HG02798 (cell line): ENCODE measurements around the gene OR5A2.
"Not testable (repeated sequence)": the region's sequence is repeated elsewhere in the genome, so short reads cannot be mapped to it uniquely, and the experiment has no call there.

ENCODE experiments used
- ATAC-seq: cut with Tn5 transposase; IDR thresholded peaks from one replicate; pipeline ENCODE4 v1.9.1; 2021; ENCODE audit warnings: mild to moderate bottlenecking; ENCODE audit not compliant: unreplicated experiment, poor library complexity

The OR5A2 gene

DNA sequence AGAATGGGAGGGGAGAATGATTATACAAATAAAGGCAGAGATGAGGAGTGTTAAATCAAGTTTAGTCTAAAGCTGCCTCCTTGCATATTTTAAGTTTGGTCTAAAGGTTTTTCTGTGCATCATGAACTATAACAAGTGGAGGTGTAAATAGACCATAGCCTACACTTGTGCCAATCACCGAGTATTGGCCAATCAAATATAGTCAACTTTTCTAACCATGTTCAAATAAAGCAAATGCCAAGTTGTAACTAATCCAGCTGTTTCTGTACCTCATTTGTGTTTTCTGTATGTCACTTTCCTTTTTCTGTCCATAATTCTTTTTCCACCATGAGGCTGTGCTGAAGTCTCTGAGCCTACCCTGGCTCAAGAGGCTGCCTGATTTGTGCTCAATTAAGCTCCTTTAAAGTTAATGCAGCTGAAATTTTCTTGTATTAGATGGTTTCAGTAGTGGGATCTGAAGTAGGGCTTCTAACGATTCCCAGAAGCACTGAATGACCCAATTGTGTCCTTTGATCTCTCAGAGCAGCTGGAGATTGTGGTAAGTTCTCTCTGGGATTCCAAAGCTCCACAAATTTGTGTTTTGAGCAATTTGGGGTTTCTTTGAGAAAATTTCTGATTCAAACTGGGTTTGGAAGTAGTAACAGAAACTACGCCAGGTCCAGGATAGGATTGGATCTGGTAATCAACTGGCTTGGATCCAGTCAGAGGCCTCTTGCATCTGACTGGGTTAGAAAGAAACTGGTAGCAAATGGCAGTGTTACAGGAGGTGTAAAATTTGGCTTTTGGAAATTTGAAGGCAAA lies 25.6 kb downstream of the OR5A2 start:
- ATAC-seq: no peak

DNA sequence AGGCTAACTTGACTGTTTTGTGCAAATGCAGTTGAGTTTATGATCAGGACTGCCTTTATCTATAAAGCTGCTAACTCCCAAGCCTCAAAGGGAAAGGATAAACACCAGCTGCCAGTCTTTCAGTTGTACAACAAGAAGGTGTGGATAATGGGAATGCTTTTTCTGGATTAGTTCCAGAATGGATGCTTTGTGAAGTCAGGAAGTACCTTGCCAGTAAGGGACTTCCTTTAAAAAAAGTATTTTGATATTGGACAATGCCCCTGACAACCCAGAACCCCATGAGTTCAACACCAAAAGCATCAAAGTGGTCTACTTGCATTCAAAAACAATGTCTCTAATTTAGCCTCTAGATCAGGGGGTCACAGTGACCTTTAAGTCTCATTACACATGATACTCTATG lies 32.0 kb downstream of the OR5A2 start:
- ATAC-seq: no peak

DNA sequence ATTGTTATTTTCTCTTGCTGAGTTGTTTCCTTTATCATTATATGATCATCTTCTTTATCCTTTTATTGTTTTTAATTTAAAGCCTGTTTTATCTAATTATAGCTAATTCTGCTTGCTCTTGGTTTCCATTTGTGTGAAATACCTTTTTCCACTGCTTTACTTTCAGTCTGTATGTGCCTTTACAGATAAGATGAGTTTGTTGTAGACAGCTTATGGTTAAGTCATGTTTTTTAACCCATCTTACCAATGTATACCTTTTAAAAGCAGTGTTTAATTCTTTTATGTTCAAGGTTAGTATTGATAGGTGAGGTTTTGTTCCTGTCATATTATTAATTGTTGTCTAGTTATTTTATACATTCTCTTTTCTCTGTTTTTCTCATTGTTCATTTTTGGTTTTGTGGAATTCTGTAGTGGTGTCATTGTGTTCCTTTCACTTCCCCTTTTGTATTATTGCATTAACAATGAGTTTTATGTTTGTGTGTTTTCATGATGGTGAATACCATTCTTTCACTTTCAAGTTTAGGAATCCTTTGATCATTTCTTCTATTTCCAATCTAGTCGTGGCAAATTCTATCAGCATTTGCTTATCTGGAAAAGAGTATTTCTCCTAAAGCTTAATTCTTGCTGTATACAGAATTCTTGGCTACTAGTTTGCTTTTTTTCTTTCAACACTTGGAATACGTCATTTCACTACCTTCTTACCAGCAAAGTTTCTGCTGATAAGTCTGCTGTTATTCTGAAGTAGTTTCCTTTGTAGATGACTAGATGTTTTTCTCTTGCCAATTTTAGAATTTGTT lies 45.8 kb downstream of the OR5A2 start:
- peak; percentile 94 for ATAC-seq

DNA sequence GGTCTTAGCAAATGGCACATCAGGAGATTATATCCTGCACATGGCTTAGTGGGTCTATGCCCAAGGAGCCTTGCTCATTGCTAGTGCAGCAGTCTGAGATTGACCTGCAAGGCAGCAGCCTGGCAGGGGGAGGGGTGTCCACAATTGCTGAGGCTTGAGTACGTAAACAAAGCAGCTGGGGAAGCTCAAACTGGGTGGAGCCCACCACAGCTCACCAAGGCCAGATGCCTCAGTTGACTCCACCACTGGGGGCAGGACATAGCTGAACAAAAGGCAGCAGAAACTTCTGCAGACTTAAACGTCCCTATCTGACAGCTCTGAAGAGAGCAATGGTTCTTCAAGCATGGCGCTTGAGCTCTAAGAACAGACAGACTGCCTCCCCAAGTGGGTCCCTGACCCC lies 53.9 kb downstream of the OR5A2 start:
- ATAC-seq: not testable (repeated sequence)

DNA sequence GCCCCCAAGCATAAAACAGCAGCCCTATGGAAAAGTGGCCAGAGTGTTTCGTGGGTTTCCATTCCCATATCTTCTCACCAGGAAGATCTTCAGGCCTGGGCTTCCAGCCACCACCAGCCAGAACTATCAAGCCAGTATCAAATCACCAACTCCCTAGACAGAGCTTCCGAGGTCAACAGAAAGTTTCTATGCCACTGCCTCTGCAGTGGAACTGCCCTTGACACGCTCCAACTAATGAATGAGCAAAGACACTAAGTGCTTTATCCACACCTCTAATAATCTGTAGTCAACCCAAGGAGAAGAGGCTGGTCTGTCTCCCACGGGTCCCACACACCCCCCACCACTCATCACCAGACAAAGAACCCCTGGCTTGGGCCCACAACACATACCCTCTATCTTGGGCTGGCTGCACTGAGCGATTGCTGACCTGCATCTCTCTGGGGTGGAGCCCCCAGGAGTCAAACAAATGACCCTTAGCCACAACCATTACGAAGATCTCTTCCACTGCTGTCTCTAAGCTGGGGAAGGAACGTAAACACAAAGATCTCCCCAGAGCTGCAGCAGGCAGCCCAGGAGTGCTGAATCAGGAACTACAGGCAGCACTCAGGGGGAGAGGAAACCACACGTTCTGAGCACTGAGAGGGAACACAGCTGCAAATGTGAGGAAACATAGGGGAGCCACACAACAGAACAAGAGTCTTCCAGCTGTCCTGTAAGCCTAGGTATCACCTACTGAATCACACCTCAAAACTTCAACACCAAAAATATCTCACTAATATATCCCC lies 57.8 kb downstream of the OR5A2 start:
- ATAC-seq: no peak
